Stimulated activated CD4-positive, alpha-beta T cell treated with anti-CD3 and anti-CD28 coated beads, Interleukin-4, amount 100 ng/mL, for 24 hours (primary cell): ENCODE results near the gene KCNIP2.
"Not testable (repeated sequence)": the region's sequence is repeated elsewhere in the genome, so short reads cannot be mapped to it uniquely, and the experiment has no call there.

ENCODE experiments used
- DNase-seq: peaks from one replicate; pipeline ENCODE4 v3.0.0-alpha.2; 2020

KCNIP2 gene

DNA sequence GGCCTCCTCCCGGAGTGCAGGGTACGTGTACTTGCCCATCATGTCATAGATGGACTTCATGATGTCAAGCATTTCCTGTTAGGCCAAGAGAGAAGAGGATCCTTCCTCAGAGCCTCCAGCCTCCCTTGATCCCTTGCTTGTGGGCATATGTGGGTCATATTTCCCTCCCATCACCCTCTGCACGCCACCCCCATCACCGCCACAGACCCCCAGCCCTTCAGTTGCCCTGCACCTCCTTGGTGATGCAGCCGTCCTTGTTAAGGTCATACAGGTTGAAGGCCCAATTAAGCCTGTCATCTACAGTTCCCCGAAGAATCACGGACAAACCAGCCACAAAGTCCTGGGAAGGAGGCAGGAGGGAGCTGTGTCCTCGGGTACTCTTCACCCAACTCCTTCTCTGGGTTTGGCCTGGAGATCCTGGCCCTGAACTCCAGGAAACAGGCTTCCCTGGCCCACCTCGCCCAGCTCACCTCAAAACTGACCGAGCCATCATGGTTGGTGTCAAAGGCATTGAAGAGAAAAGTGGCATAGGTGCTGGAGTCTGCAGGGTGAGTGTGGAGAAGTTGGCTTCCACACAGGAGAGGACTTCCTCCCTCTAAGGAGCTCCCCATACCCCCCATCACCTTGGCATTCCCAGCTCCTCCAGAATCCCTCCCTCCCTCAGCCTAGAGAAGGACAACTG lies 15.5 kb downstream of the KCNIP2 start:
- no peak for DNase-seq

- DNase-seq = no peak
Measured at GRCh38 chr10:101826852-101827434, 16.7 kb downstream of the KCNIP2 start.

- DNase-seq = no peak
Measured at GRCh38 chr10:101824736-101825135, 18.9 kb downstream of the KCNIP2 start.

GRCh38 chr10:101818872-101819633 lies 24.5 kb downstream of the KCNIP2 start:
- DNase-seq = no peak

DNA sequence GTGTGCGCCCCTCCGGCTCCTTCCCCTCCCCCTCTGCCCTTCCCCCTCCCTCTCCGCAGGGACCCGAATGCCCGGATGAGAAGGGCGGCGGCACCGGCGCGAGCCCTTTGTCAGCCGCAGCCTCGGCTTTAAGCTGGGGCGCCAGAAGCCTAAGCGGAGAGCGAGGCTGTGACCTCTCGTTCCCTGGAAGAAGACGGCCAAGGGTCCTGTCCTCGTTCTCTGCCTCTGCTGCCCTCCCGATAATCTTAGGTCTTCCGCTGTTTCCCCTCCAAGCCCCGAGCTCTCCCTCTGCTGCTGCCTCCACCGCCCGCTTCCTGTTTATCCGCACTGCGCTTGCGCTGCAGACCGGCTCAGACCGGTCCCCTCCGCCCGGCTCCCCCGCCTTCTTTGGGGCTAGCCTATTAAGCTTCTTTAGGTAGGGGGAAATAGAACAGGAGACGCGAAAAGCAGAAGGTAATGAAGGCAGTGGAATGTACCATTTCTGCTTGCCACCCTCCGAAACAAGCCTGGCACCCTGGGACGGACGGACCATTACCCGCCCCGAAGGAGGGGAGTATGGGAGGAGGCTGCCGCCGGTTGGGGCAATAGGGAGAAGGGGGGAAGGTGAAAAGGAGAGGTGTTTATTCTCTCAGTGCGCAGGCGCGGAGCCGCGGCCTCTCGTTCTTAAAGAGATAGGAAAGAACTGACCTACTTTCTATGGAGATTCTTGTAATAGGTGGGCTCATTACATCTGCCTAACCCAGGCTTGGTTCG lies 25.3 kb downstream of the KCNIP2 start, which contains the start of gene OGA:
Gene OGA (minus strand): TSS at position 326 of the 753 bp plus-strand sequence. CDS start 422 bp downstream, outside the sequence.
- peak; percentile 98 for DNase-seq

DNA sequence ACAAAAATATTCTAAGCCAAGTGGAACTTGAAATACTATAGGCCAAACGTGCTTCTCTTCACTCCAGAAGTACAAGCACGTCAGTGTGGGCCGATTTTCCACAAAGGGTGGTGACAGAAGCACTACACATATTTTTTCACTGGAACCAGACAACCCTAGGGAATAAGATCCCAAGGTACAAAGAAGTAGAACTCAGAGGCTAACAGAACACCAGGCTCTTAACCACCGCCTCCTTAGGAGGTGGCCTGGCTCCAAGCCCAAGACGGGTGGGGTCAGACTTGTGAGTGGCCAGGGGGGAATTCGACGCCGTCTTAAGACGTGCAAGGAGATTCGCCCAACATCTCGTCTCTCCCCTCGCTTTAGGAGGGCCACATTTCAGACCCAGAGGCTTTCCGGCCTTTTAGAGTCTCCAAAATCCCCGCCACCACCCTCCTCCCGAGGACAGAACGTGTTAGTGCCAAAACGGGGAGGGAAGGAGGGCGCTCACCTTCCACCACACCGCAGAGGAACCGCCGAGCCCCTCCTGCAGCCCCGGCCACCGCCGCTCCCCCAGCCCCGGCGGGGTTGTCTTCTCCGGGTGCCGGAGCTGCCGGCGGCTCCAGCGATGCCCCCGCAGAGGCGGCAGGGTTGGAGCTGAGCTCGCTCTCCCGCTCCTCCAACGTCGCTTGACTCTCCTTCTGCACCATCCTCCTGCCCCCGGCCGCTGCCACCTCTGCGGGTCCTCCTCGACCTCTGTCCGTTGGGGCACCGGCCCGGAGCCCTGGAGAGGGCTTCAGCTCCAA lies 26.1 kb downstream of the KCNIP2 start:
- peak; percentile 49 for DNase-seq

- DNase-seq = no peak
Measured at GRCh38 chr10:101816913-101817336, 26.7 kb downstream of the KCNIP2 start.

- DNase-seq = no peak
Measured at GRCh38 chr10:101816376-101816775, 27.2 kb downstream of the KCNIP2 start.

- no peak for DNase-seq
Measured at GRCh38 chr10:101814466-101815071, 29.0 kb downstream of the KCNIP2 start.

- no peak for DNase-seq
Measured at GRCh38 chr10:101812606-101813005, 31.0 kb downstream of the KCNIP2 start.

DNA sequence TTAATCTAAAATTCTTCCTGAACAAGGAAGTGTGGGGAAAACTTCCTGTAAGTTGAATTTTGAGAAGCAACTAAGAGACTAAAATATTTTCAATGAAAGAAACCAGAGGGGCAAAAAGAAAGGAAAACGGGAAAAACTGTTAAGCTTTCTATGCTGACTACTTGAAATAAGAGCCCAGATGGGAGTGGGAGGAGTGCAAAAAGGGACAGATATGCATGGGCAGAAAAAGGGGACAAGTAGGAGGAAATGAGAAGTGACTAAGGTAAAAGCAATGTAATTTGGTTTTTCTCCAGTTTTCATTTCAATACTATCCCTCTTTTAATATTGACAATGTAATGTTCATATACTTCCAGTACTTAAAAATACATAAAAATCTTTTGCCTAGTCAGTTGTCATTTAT lies 36.4 kb downstream of the KCNIP2 start:
- no peak for DNase-seq

DNA sequence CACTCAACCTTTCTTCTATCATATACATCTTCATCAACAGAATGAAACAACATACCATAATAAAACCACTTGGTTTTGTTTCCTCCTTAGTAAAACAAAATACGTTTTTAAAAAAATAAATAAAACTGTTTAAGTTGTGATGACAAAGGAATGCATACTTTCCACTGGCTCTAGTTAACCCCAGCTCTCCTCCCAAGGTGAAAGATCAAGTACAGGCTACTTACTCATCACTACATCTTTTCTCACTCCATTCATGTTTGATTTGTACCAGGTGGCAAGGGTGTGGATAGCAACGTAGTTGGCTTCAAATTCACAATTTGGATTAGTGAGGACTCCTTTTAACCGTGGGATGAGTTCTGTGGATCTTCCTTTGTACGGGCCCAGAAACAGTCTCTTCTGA lies 40.1 kb downstream of the KCNIP2 start:
- no peak for DNase-seq

GRCh38 chr10:101797403-101798059 lies 46.1 kb downstream of the KCNIP2 start:
- DNase-seq = no peak

GRCh38 chr10:101793526-101793925 lies 50.1 kb downstream of the KCNIP2 start:
- no peak for DNase-seq

GRCh38 chr10:101789686-101790085 lies 53.9 kb downstream of the KCNIP2 start:
- DNase-seq = no peak

- not testable (repeated sequence) for DNase-seq
Measured at GRCh38 chr10:101789231-101789630, 54.4 kb downstream of the KCNIP2 start.

DNA sequence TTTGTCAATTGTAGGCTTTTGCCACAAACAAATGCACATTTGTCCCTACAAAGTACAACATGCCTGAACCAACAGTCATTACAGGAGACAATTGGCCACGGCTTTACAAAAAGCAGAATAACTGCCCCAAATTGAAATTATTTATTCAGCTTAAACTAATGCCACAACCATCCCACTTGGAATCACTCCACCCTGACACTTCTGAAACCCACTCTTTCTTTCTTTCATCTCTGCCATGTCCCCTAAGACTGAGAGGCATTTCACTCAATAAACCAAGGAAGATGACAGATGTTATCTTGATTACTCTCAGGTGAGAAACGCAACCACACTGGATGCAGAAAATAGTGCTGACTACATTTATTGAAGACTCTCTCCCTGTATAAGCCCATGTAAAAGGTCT lies 57.8 kb downstream of the KCNIP2 start:
- DNase-seq = no peak

DNA sequence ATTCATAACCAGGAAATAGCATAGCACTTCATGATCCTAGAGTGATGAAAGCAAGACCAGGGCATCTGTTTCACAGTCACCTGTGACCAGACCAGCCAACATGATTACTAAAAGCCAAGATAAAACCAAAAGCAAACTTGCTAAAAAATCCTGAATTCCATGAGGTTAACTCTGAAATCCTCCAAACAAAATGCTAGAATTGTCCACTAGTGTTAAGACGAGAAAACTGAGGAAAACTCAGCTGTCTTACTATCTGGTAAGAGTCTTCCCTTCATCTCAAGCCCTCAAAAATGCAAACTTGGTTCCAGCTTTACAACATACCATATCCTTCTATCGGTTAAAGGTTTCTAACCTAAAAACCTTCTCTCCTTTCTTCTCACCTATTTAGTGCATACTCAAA lies 59.0 kb downstream of the KCNIP2 start:
- no peak for DNase-seq

- no peak for DNase-seq
Measured at GRCh38 chr10:101783736-101784118, 59.9 kb downstream of the KCNIP2 start.

DNA sequence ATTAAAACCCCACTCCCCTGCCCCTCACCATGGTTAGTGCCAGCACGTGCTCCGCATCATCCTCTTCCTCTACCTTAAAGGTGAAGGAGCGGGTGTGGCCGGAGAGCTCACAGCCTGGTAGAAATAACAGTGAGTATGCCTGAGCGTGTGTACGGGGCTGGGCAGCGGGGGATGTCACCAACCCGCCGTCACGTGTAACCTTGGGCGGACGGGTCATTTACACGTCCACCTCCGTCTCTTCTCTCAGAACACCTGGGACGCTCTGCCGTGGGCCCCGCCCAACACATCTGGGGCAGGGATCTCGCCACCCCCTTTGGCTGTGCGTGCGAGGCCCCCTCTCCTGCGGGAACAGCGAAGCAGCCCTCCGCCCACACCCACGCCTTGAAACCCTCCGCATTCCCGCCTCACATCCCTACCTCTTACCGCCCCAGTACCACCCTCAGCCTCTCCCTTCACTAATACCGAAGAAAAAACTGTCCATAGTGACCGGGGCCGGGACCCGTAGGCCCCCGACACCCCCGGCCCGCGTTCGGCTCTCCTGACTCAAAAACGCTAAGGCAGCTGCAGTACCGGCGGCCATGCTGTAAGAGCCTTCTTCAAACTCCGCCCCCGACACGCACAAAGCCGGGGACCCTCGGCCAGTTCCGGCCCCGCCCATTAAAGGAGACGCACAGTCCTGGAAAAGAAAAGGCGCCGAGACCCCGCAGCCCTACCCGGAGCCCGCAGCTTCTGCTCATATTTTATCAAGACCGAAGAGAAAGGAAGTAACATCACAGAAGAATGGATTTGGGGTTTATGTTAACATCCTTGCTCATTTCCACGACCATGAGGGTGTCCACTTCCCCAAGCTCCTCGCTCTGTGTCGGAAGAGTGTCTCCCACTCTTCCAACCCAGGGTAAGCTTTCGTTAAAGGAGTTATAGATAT lies 60.5 kb downstream of the KCNIP2 start, which contains the start of gene NPM3:
Gene NPM3 (minus strand): TSS at position 636 of the 925 bp plus-strand sequence. CDS start 56 bp downstream, at position 580.
- DNase-seq = peak; percentile 91
